GM23338 (cell line): ENCODE measurements around the gene STK24. TPM values are rescaled to one million over a fixed set of nuclear protein-coding genes. Genes with fewer than 3 reads are reported as not detected.

Experiments
- ATAC-seq: fragments of 200-7000 bp; cut with Tn5 transposase; 3 replicates; pipeline ENCODE4 v1.9.1; 2020
- DNase-seq: peaks from one replicate; pipeline ENCODE4 v3.0.0-alpha.2; 2015; ENCODE audit warnings: low spot score
- H2AFZ ChIP-seq: fragments of 200-600 bp; sonication (generic); 2 replicates; pipeline ENCODE4 v1.8.0; 2016; ENCODE audit warnings: antibody characterized with exemption, mild to moderate bottlenecking, moderate library complexity
- H3F3A ChIP-seq: fragments of 200-600 bp; sonication (generic); replicated peaks from 2 replicates; pipeline ENCODE4 v1.8.0; 2017; ENCODE audit warnings: antibody characterized with exemption, mixed run types, low read depth
- H3K27ac ChIP-seq: fragments of 200-600 bp; sonication (generic); 2 replicates; pipeline ENCODE4 v1.6.1; 2016; ENCODE audit warnings: low read depth
- H3K27me3 ChIP-seq: fragments of 200-600 bp; sonication (generic); 2 replicates; pipeline ENCODE4 v1.8.0; 2016; ENCODE audit warnings: mild to moderate bottlenecking, mixed run types, moderate library complexity; ENCODE audit not compliant: insufficient read depth
- H3K36me3 ChIP-seq: fragments of 200-600 bp; sonication (generic); 2 replicates; pipeline ENCODE4 v1.8.0; 2016; ENCODE audit warnings: mild to moderate bottlenecking; ENCODE audit not compliant: insufficient read depth
- H3K4me1 ChIP-seq: fragments of 200-600 bp; sonication (generic); 2 replicates; pipeline ENCODE4 v1.8.0; 2016; ENCODE audit warnings: mild to moderate bottlenecking, moderate library complexity; ENCODE audit not compliant: insufficient read depth
- H3K4me2 ChIP-seq: fragments of 200-600 bp; sonication (generic); 2 replicates; pipeline ENCODE4 v1.7.1; 2017; ENCODE audit warnings: mixed run types
- H3K4me3 ChIP-seq: fragments of 200-600 bp; sonication (generic); 2 replicates; pipeline ENCODE4 v1.6.1; 2016; ENCODE audit warnings: mixed run types
- H3K79me2 ChIP-seq: fragments of 200-600 bp; sonication (generic); replicated peaks from 2 replicates; pipeline ENCODE4 v1.8.0; 2017; ENCODE audit warnings: mild to moderate bottlenecking; ENCODE audit not compliant: insufficient read depth
- H3K9me2 ChIP-seq: fragments of 200-600 bp; sonication (generic); 2 replicates; pipeline ENCODE4 v1.8.0; 2017; ENCODE audit not compliant: insufficient read depth
- H4K20me1 ChIP-seq: fragments of 200-600 bp; sonication (generic); replicated peaks from 2 replicates; pipeline ENCODE4 v1.8.0; 2017; ENCODE audit warnings: mild to moderate bottlenecking; ENCODE audit not compliant: insufficient read depth
- H3K27ac Mint-ChIP-seq: 2 replicates; pipeline ENCODE4 v1.8.0; 2020; ENCODE audit warnings: inconsistent platforms, mild to moderate bottlenecking, moderate library complexity, mixed read lengths
- H3K27me3 Mint-ChIP-seq: 3 replicates; pipeline ENCODE4 v1.8.0; 2022; ENCODE audit warnings: low read depth, mild to moderate bottlenecking, moderate library complexity, mixed read lengths, inconsistent platforms; ENCODE audit not compliant: insufficient read depth, poor library complexity
- H3K36me3 Mint-ChIP-seq: 3 replicates; pipeline ENCODE4 v1.8.0; 2021; ENCODE audit warnings: low read depth, mild to moderate bottlenecking, inconsistent platforms, moderate library complexity, mixed read lengths
- H3K4me1 Mint-ChIP-seq: 3 replicates; pipeline ENCODE4 v1.8.0; 2020; ENCODE audit warnings: mild to moderate bottlenecking, inconsistent platforms, mixed read lengths
- H3K4me3 Mint-ChIP-seq: 3 replicates; pipeline ENCODE4 v1.8.0; 2021; ENCODE audit warnings: moderate library complexity, mild to moderate bottlenecking, inconsistent platforms, mixed read lengths
- H3K9me3 Mint-ChIP-seq: 3 replicates; pipeline ENCODE4 v1.8.0; 2020; ENCODE audit warnings: moderate library complexity, mild to moderate bottlenecking, inconsistent platforms, mixed read lengths
- CREB1 ChIP-seq: fragments of 250-450 bp; sonication (Bioruptor Pico); IDR thresholded peaks from 2 replicates; pipeline ENCODE4 v1.5.0; 2020; ENCODE audit warnings: low read depth, mild to moderate bottlenecking, moderate library complexity
- CTCF ChIP-seq, 2 experiments: fragments of 200-600 bp in 1 of 2; sonication (generic) in 1 of 2; conservative IDR thresholded peaks; 2 replicates each; pipeline versions ENCODE4 v1.5.1 to v1.6.1; 2016 to 2017; ENCODE audit warnings: antibody characterized with exemption in 2 of 2, low read depth in 2 of 2, mild to moderate bottlenecking in 2 of 2, moderate library complexity in 1 of 2
- ETS1 ChIP-seq: IDR thresholded peaks from 2 replicates; pipeline ENCODE4 v1.6.1; 2016; ENCODE audit warnings: antibody characterized with exemption
- EZH2 ChIP-seq: fragments of 200-600 bp; sonication (generic); IDR thresholded peaks from one replicate; pipeline ENCODE4 v1.8.0; 2017; ENCODE audit warnings: antibody characterized with exemption, mild to moderate bottlenecking, low read depth; ENCODE audit not compliant: unreplicated experiment
- EZH2phosphoT487 ChIP-seq: fragments of 200-600 bp; sonication (generic); IDR thresholded peaks from one replicate; pipeline ENCODE4 v1.8.1; 2018; ENCODE audit warnings: antibody characterized with exemption; ENCODE audit not compliant: unreplicated experiment
- JUNB ChIP-seq: IDR thresholded peaks from one replicate; pipeline ENCODE4 v1.6.1; 2016; ENCODE audit warnings: antibody characterized with exemption; ENCODE audit not compliant: unreplicated experiment
- NANOG ChIP-seq: IDR thresholded peaks from 2 replicates; pipeline ENCODE4 v1.6.1; 2016; ENCODE audit warnings: antibody characterized with exemption, borderline replicate concordance
- POLR2AphosphoS5 ChIP-seq: IDR thresholded peaks from 2 replicates; pipeline ENCODE4 v1.6.1; 2016; ENCODE audit warnings: antibody characterized with exemption, low read depth
- REST ChIP-seq: IDR thresholded peaks from one replicate; pipeline ENCODE4 v1.6.1; 2018; ENCODE audit warnings: antibody characterized with exemption; ENCODE audit not compliant: unreplicated experiment
- STAT1 ChIP-seq: IDR thresholded peaks from one replicate; pipeline ENCODE4 v1.6.1; 2016; ENCODE audit warnings: antibody characterized with exemption; ENCODE audit not compliant: unreplicated experiment
- ZNF114 ChIP-seq: fragments of 250-450 bp; sonication (Bioruptor Pico); IDR thresholded peaks from 2 replicates; pipeline ENCODE4 v1.5.0; 2020; ENCODE audit warnings: mild to moderate bottlenecking, moderate library complexity
- ZNF462 ChIP-seq: fragments of 250-450 bp; sonication (Bioruptor Pico); IDR thresholded peaks from 2 replicates; pipeline ENCODE4 v1.5.0; 2020; ENCODE audit warnings: mild to moderate bottlenecking, moderate library complexity
- polyA plus RNA-seq: library from polyadenylated mRNA; unstranded; fragments of >200 nt; fragmentation: Nextera tagmentation; extraction: Ambion mirVana; gene quantifications from 2 replicates; pipeline ENCODE4 v1.2.1, GENCODE V29; 2016
- total RNA-seq: library from RNA; depleted of rRNA; stranded (reverse); fragments of >200 nt; shearing (Covaris generic); gene quantifications from 2 replicates; pipeline ENCODE4 v1.2.3, GENCODE V29; 2014

Gene STK24
- total and polyA plus RNA-seq, 2 experiments from 2014 or later: 56.5 to 144 TPM

GRCh38 chr13:98461486-98462240, 115.2 kb downstream of the STK24 start:
- DNase-seq: no peak

More at GRCh38 chr13:98461486-98462240, 115.2 kb downstream of the STK24 start:
- Histone ChIP-seq H3K27ac (no peak overlapping the region), H3K27me3 (no peaks in the 10 kb centered on the region), H3K79me2 (peaks cover 27% of the 10 kb centered on the region), H3K4me3 (no peak overlapping the region), H3K4me1 (no peaks in the 10 kb centered on the region), H2AFZ (no peak overlapping the region), H3K9me2 (no peaks in the 10 kb centered on the region), H4K20me1 (peaks cover 6% of the 10 kb centered on the region), H3F3A (no peaks in the 10 kb centered on the region), H3K4me2 (no peak overlapping the region), H3K36me3 (peaks cover 16% of the 10 kb centered on the region)
- no peak for ATAC-seq
- no peak overlapping the region for H3K4me3 Mint-ChIP-seq
- H3K36me3 Mint-ChIP-seq: peaks cover 79% of the 10 kb centered on the region
- peaks cover 14% of the 10 kb centered on the region for H3K27me3 Mint-ChIP-seq
- TF ChIP-seq POLR2AphosphoS5: no peak
- TF ChIP-seq NANOG: no peak
- no peak for TF ChIP-seq CTCF (conservative IDR thresholded peaks at IDR 0.05; ENCODE audit: low read depth in 2 of 2)
- no peak for TF ChIP-seq CREB1 (CRISPR knock-in tag)
- TF ChIP-seq JUNB: no peak
- no peak for TF ChIP-seq ZNF114 (CRISPR knock-in tag)
- no peak for TF ChIP-seq STAT1
- no peak for TF ChIP-seq EZH2
- TF ChIP-seq ZNF462 (CRISPR knock-in tag): no peak
- TF ChIP-seq REST: no peak
- no peak for TF ChIP-seq EZH2phosphoT487
- no peak for TF ChIP-seq ETS1
- H3K27ac Mint-ChIP-seq: no peak overlapping the region
- peaks cover 25% of the 10 kb centered on the region for H3K4me1 Mint-ChIP-seq
- H3K9me3 Mint-ChIP-seq: no peaks in the 10 kb centered on the region
